Neural progenitor cell (in vitro differentiated cells): ENCODE results near the gene ARL3. TPM values are rescaled to one million over a fixed set of nuclear protein-coding genes. Genes with fewer than 3 reads are reported as not detected.

Experiments
- DNase-seq: peaks from one replicate; pipeline ENCODE4 v3.0.0-alpha.2; 2016; ENCODE audit warnings: low spot score
- H2AFZ ChIP-seq: fragments of 200-600 bp; sonication (generic); replicated peaks from 2 replicates; pipeline ENCODE4 v1.6.1; 2016; ENCODE audit warnings: antibody characterized with exemption
- H3F3A ChIP-seq: fragments of 200-600 bp; sonication (generic); 2 replicates; pipeline ENCODE4 v1.6.1; 2016; ENCODE audit warnings: antibody characterized with exemption, low read depth
- H3K27ac ChIP-seq: fragments of 200-600 bp; sonication (generic); 2 replicates; pipeline ENCODE4 v1.5.1; 2016; ENCODE audit warnings: mild to moderate bottlenecking
- H3K27me3 ChIP-seq: fragments of 200-600 bp; sonication (generic); 2 replicates; pipeline ENCODE4 v1.6.1; 2016; ENCODE audit warnings: mild to moderate bottlenecking, moderate library complexity
- H3K36me3 ChIP-seq: fragments of 200-600 bp; sonication (generic); 2 replicates; pipeline ENCODE4 v1.5.1; 2016
- H3K4me1 ChIP-seq: fragments of 200-600 bp; sonication (generic); 2 replicates; pipeline ENCODE4 v1.6.1; 2016; ENCODE audit warnings: mixed run types
- H3K4me2 ChIP-seq: fragments of 200-600 bp; sonication (generic); 2 replicates; pipeline ENCODE4 v1.6.1; 2016
- H3K4me3 ChIP-seq: fragments of 200-600 bp; sonication (generic); 2 replicates; pipeline ENCODE4 v1.5.1; 2016
- H3K79me2 ChIP-seq: fragments of 200-600 bp; sonication (generic); 2 replicates; pipeline ENCODE4 v1.6.1; 2016; ENCODE audit warnings: low read depth
- H3K9ac ChIP-seq: fragments of 200-600 bp; sonication (generic); 2 replicates; pipeline ENCODE4 v1.6.1; 2016
- H3K9me3 ChIP-seq: fragments of 200-600 bp; sonication (generic); 2 replicates; pipeline ENCODE4 v1.5.1; 2016; ENCODE audit warnings: low read depth
- H4K20me1 ChIP-seq: fragments of 200-600 bp; sonication (generic); 2 replicates; pipeline ENCODE4 v1.6.1; 2016; ENCODE audit warnings: low read depth
- H3K27ac Mint-ChIP-seq: 3 replicates; pipeline ENCODE4 v1.8.0; 2021; ENCODE audit warnings: mixed read lengths
- H3K27me3 Mint-ChIP-seq: 2 replicates; pipeline ENCODE4 v1.8.0; 2022; ENCODE audit warnings: low read depth, mild to moderate bottlenecking, inconsistent platforms, moderate library complexity, mixed read lengths; ENCODE audit not compliant: insufficient read depth
- H3K36me3 Mint-ChIP-seq: 3 replicates; pipeline ENCODE4 v1.8.0; 2021; ENCODE audit warnings: mixed read lengths
- H3K4me1 Mint-ChIP-seq: 3 replicates; pipeline ENCODE4 v1.8.0; 2021; ENCODE audit warnings: mixed read lengths
- H3K4me3 Mint-ChIP-seq: 3 replicates; pipeline ENCODE4 v1.8.0; 2021; ENCODE audit warnings: mild to moderate bottlenecking, moderate library complexity, mixed read lengths
- H3K9me3 Mint-ChIP-seq: 3 replicates; pipeline ENCODE4 v1.8.0; 2020; ENCODE audit warnings: mixed read lengths
- CTCF ChIP-seq: fragments of 200-600 bp; sonication (generic); IDR thresholded peaks from 2 replicates; pipeline ENCODE4 v1.5.1; 2017; ENCODE audit warnings: antibody characterized with exemption, mild to moderate bottlenecking
- EZH2 ChIP-seq: fragments of 200-600 bp; sonication (generic); IDR thresholded peaks from 2 replicates; pipeline ENCODE4 v1.6.1; 2017; ENCODE audit warnings: antibody characterized with exemption, mild to moderate bottlenecking, moderate library complexity
- EZH2phosphoT487 ChIP-seq: fragments of 200-600 bp; sonication (generic); IDR thresholded peaks from 2 replicates; pipeline ENCODE4 v1.6.1; 2017; ENCODE audit warnings: antibody characterized with exemption
- total RNA-seq: library from RNA; depleted of rRNA; stranded (reverse); fragments of >200 nt; gene quantifications from 2 replicates; pipeline ENCODE4 v1.2.3, GENCODE V29; 2015; ENCODE audit warnings: low replicate concordance

The ARL3 gene
- total RNA-seq, 1 donor from 2014 or later: 29.7 TPM

- Mint-ChIP-seq H3K9me3 (no peaks in the 10 kb centered on the region), H3K36me3 (no peaks in the 10 kb centered on the region), H3K4me3 (peak overlapping the region; percentile 92), H3K4me1 (peaks cover 18% of the 10 kb centered on the region), H3K27me3 (peaks cover 8% of the 10 kb centered on the region), H3K27ac (peak overlapping the region; percentile 82)
- peak overlapping the region; percentile 94 for H3K4me2 ChIP-seq
- no peaks in the 10 kb centered on the region for H3K9me3 ChIP-seq
- H2AFZ ChIP-seq: peak overlapping the region; percentile 7
- H3K36me3 ChIP-seq: no peaks in the 10 kb centered on the region
- H4K20me1 ChIP-seq: peaks cover 19% of the 10 kb centered on the region
- no peak for TF ChIP-seq CTCF
- no peak for TF ChIP-seq EZH2
- TF ChIP-seq EZH2phosphoT487: no peak
- H3K27me3 ChIP-seq: no peaks in the 10 kb centered on the region
- H3K79me2 ChIP-seq: peaks cover 31% of the 10 kb centered on the region
- H3K9ac ChIP-seq: no peak overlapping the region
- peak overlapping the region; percentile 94 for H3K4me3 ChIP-seq
- no peak for DNase-seq
- peaks cover 68% of the 10 kb centered on the region for H3F3A ChIP-seq
- H3K27ac ChIP-seq: peak overlapping the region; percentile 14
- peaks cover 10% of the 10 kb centered on the region for H3K4me1 ChIP-seq
Observed at GRCh38 chr10:102641402-102641801, 72.8 kb downstream of the ARL3 start.

DNA sequence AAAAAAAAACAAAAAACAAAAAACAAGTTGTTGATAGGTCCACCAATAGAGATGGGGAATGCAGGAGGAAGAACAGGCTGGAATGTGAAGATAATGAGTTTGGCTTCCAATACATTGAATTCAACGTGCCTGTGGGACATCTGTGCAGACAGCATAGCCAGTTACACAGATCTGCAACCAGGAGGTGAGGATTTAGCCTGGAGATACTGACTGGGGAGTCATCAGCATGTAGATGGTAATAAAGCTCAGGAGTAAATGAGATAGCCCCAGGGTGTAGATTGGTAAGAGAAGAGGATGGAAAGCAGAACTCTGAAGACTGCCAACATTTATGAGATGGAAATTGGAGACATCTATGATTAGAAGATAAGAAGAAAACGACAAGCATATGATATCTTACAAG is 74.7 kb downstream of the ARL3 start:
- Mint-ChIP-seq H3K27me3 (peaks cover 9% of the 10 kb centered on the region), H3K27ac (no peak overlapping the region), H3K9me3 (no peaks in the 10 kb centered on the region), H3K4me3 (no peak overlapping the region), H3K36me3 (peaks cover 2% of the 10 kb centered on the region), H3K4me1 (peaks cover 13% of the 10 kb centered on the region)
- Histone ChIP-seq H3K4me2 (no peak overlapping the region), H2AFZ (no peak overlapping the region), H4K20me1 (peaks cover under 1% of the 10 kb centered on the region), H3K27me3 (no peaks in the 10 kb centered on the region), H3K4me1 (peaks cover 5% of the 10 kb centered on the region), H3K36me3 (no peaks in the 10 kb centered on the region), H3K4me3 (no peak overlapping the region), H3K79me2 (peaks cover 12% of the 10 kb centered on the region), H3K9ac (no peak overlapping the region), H3F3A (peaks cover 62% of the 10 kb centered on the region), H3K27ac (no peak overlapping the region), H3K9me3 (no peaks in the 10 kb centered on the region)
- TF ChIP-seq EZH2phosphoT487 (no peak), CTCF (no peak), EZH2 (no peak)
- DNase-seq: no peak

DNA sequence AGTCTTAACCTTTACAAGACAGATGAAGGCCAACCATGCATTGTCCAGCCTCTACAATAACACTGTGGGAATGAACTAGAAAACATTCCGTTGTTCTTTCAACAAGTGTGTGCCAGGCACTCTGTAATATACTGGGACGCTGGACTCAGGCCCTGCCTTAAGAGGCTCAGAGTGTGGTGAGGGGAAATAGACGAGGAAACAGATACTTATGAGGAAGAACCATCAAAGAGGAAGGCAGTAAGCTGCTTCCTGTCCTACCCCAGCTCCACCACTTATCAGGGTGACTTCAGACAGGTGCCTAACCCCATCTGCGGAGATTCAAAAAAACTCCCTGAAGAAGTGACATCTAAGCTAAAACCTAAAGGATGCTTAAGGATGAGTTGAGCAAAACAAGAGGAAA is 78.8 kb downstream of the ARL3 start:
- H3K4me1 ChIP-seq: peaks cover 24% of the 10 kb centered on the region
- no peak for DNase-seq
- no peak overlapping the region for H3K9ac ChIP-seq
- Mint-ChIP-seq H3K27me3 (peaks cover 11% of the 10 kb centered on the region), H3K9me3 (no peaks in the 10 kb centered on the region), H3K4me3 (no peak overlapping the region), H3K36me3 (peaks cover 8% of the 10 kb centered on the region), H3K4me1 (peaks cover 38% of the 10 kb centered on the region), H3K27ac (no peak overlapping the region)
- H4K20me1 ChIP-seq: no peaks in the 10 kb centered on the region
- no peak overlapping the region for H3K27ac ChIP-seq
- H3K79me2 ChIP-seq: no peaks in the 10 kb centered on the region
- no peak overlapping the region for H3K4me2 ChIP-seq
- no peaks in the 10 kb centered on the region for H3K9me3 ChIP-seq
- no peak overlapping the region for H3K4me3 ChIP-seq
- no peak for TF ChIP-seq EZH2phosphoT487
- TF ChIP-seq EZH2: no peak
- no peak for TF ChIP-seq CTCF
- H2AFZ ChIP-seq: no peak overlapping the region
- H3K27me3 ChIP-seq: no peaks in the 10 kb centered on the region
- H3F3A ChIP-seq: peaks cover 46% of the 10 kb centered on the region
- H3K36me3 ChIP-seq: no peaks in the 10 kb centered on the region
